Adrenal gland (tissue), 12 donors: ENCODE results near the gene SOX14. TPM values are rescaled to one million over a fixed set of nuclear protein-coding genes. Genes with fewer than 3 reads are reported as not detected.

Experiments
- DNase-seq, 7 donors: peaks; one replicate each; pipeline ENCODE4 v3.0.0-alpha.2; 2019 to 2020
- H3K27ac ChIP-seq, 5 donors: fragments of 200-600 bp; sonication (generic) in 4 of 5; 1 replicate in 3 of 5; 2 replicates in 2 of 5; pipeline versions ENCODE4 v1.5.1 to v1.8.0; 2016 to 2020; ENCODE audit warnings: mild to moderate bottlenecking in 1 of 5
- H3K27me3 ChIP-seq: fragments of 200-600 bp; 2 replicates; pipeline ENCODE4 v1.8.0; 2021
- H3K36me3 ChIP-seq, 2 donors: fragments of 200-600 bp; replicated peaks in 1 of 2; 1 replicate in 1 of 2; 2 replicates in 1 of 2; pipeline versions ENCODE4 v1.5.1 to v1.8.0; 2018 to 2022
- H3K4me1 ChIP-seq, 2 donors: fragments of 200-600 bp; replicated peaks in 1 of 2; 1 replicate in 1 of 2; 2 replicates in 1 of 2; pipeline versions ENCODE4 v1.5.1 to v1.8.0; 2018 to 2021
- H3K4me3 ChIP-seq, 4 donors: fragments of 200-600 bp; sonication (generic) in 3 of 4; one replicate each; pipeline ENCODE4 v1.5.1; 2016 to 2018
- H3K9me3 ChIP-seq, 3 donors: fragments of 200-600 bp; sonication (generic) in 1 of 3; replicated peaks in 1 of 3; 1 replicate in 2 of 3; 2 replicates in 1 of 3; pipeline versions ENCODE4 v1.5.1 to v1.8.0; 2016 to 2021
- POLR2A ChIP-seq, 2 donors: fragments of 450-650 bp; IDR thresholded peaks; one replicate each; pipeline ENCODE4 v1.6.1; 2017; ENCODE audit warnings: antibody characterized with exemption in 2 of 2, mild to moderate bottlenecking in 2 of 2, moderate library complexity in 1 of 2
- WGBS, 4 donors: extraction: QIAGEN DNeasy Blood & Tissue Kit in 2 of 4; methylation state at CpG; one replicate each; pipeline versions ENCODE4 v1.1.5 to v1.1.7; 2013 to 2017; 5-methylcytosine and 5-hydroxymethylcytosine counted together
- intact Hi-C, 2 donors: fragments of 100-400 bp; cut with DNase I; formaldehyde crosslinking; loops; one replicate each; pipeline versions ENCODE4 v1.14.1 to v1.15.0; 2022 to 2023
- polyA plus RNA-seq, 3 donors: library from polyadenylated mRNA; stranded (reverse); fragments of 200-250 nt in 2 of 3; fragments of 350-450 nt in 1 of 3; fragmentation: Illumina TruSeq in 1 of 3; extraction: RNeasy Lipid Tissue Mini Kit (QIAGEN cat#74804) in 1 of 3; gene quantifications; one replicate each; pipeline ENCODE4 v1.2.3, GENCODE V29; 2013 to 2014
- total RNA-seq, 9 donors: library from RNA; depleted of rRNA in 4 of 9; stranded (reverse); fragments of >200 nt in 4 of 9; fragments of 120-200 nt in 1 of 9; fragmentation: NEBNext Ultra II Directional in 1 of 9; extraction: Animal tissue kit (Norgen Biotek cat#: 25700) in 1 of 9; gene quantifications; one replicate each; pipeline versions ENCODE4 v1.1.0 to v1.2.4, GENCODE V29; 2013 to 2023
- TF ChIP-seq, protein P1 (sequence below), 6 experiments: fragments of 450-650 bp in 4 of 6; fragments of 200-600 bp in 2 of 6; sonication (generic) in 1 of 6; IDR thresholded peaks; 1 replicate in 5 of 6; 2 replicates in 1 of 6; pipeline versions ENCODE4 v1.5.1 to v1.8.0; 2016 to 2021; ENCODE audit warnings: antibody characterized with exemption in 6 of 6, mild to moderate bottlenecking in 2 of 6, moderate library complexity in 1 of 6
- donor health status: healthy with polysubstance abuse.
- donor health status: Bipolar disorder and iron deficiency.
- donor health status: DM: yes; HTN: yes; CAD: no.
- donor health status: DM: no; HTN: no; CAD: no.
- donor health status: DM: no; HTN: no; CAD: no.
- donor health status: DM: yes; HTN: yes; CAD: no.

Gene SOX14
- total and polyA plus RNA-seq, 12 donors = not detected

DNA sequence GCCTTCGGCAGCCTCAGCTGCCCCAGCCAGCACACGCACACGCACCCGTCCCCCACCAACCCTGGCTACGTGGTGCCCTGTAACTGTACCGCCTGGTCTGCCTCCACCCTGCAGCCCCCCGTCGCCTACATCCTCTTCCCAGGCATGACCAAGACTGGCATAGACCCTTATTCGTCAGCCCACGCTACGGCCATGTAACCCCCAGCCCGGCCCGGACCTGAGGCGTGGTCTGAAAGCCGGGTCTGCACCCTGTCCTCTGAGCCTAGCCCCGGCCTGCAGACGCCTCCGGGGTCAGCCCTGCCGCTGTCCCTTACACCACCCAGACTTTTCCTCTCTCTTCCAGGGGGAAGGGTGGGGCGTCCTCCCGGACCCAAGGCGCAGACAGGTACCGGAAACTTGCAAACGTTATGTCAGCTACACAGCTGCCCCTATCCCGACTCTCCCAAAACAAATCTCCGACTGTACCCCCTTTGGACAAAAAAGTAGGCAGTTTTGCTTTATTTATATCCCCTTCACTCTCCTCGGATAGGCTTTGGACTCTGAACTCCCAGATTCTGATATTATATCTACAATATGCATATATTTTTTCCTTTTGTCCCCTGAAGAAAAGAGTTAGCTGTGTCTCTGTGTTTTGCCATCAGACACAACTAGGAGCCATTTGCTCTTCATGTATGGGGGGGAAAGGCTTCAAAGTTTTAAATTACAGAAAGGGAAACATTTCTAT, 1.4 kb downstream of the SOX14 start:
- Histone ChIP-seq H3K4me1 (peaks cover 0 to 13% of the 10 kb centered on the region in 2 donors), H3K27ac (no peak overlapping the region), H3K9me3 (no peaks in the 10 kb centered on the region), H3K36me3 (no peaks in the 10 kb centered on the region), H3K27me3 (peaks cover 79% of the 10 kb centered on the region), H3K4me3 (no peak overlapping the region)
- no peak for DNase-seq
- intact Hi-C loops = no loop called here
- 1 to 6% (median 3%) methylated on average over 9 to 27 of the region's 27 CpGs for WGBS, 4 donors
- TF ChIP-seq, protein P1, sequence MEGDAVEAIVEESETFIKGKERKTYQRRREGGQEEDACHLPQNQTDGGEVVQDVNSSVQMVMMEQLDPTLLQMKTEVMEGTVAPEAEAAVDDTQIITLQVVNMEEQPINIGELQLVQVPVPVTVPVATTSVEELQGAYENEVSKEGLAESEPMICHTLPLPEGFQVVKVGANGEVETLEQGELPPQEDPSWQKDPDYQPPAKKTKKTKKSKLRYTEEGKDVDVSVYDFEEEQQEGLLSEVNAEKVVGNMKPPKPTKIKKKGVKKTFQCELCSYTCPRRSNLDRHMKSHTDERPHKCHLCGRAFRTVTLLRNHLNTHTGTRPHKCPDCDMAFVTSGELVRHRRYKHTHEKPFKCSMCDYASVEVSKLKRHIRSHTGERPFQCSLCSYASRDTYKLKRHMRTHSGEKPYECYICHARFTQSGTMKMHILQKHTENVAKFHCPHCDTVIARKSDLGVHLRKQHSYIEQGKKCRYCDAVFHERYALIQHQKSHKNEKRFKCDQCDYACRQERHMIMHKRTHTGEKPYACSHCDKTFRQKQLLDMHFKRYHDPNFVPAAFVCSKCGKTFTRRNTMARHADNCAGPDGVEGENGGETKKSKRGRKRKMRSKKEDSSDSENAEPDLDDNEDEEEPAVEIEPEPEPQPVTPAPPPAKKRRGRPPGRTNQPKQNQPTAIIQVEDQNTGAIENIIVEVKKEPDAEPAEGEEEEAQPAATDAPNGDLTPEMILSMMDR (IDR thresholded peaks at IDR 0.05) = no peak
- TF ChIP-seq POLR2A (IDR thresholded peaks at IDR 0.05) = no peak

DNA sequence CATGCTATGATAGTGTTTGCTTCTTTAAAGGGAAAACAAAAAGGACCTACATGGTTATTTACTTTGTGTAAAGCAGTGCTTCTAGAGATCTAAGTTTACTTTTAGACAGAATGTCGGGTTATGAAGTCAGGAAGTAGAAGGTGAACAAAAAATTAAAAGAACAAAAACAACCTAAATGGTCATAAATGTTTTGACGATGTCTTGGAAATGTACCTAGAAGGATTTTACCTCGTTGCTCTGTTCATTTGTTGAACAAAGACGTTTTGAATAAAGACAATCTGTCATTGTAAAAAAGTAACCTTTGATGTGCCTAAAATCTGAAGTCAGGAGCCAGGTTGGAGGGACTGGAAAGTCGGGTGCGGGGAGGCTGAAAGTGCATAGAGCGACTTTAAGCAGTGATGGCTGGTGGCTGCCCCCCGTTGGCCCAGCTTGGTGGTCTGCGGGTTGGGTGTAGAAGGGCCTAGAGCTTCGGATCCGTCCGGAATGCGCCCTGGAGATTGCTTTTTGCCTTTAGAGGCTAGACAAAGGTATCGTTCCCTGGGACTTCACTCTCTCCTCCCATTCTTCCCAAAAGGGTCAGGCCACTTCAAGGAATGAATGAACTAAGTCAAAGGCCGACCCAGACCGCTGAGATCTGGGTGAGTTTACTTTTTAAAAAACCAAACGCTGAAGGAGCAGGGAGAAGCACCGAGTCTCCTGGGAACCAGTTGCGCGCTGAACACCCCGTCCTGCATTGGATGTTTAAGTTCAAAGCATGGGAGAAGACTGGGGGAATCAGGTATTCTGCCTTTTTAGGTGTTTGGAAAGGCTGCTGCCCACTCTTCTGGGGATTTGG, 2.1 kb downstream of the SOX14 start:
- TF ChIP-seq POLR2A (IDR thresholded peaks at IDR 0.05) = no peak
- TF ChIP-seq, protein P1 (IDR thresholded peaks at IDR 0.05) = no peak
- no peak for DNase-seq
- Histone ChIP-seq H3K4me1 (peaks cover 0 to 21% of the 10 kb centered on the region in 2 donors), H3K9me3 (no peaks in the 10 kb centered on the region), H3K4me3 (no peak overlapping the region), H3K27me3 (peaks cover 81% of the 10 kb centered on the region), H3K27ac (no peak overlapping the region), H3K36me3 (no peaks in the 10 kb centered on the region)
- intact Hi-C loops = no loop called here
- WGBS, 4 donors = 3 to 5% (median 3%) methylated on average over 21 of the region's 21 CpGs

DNA sequence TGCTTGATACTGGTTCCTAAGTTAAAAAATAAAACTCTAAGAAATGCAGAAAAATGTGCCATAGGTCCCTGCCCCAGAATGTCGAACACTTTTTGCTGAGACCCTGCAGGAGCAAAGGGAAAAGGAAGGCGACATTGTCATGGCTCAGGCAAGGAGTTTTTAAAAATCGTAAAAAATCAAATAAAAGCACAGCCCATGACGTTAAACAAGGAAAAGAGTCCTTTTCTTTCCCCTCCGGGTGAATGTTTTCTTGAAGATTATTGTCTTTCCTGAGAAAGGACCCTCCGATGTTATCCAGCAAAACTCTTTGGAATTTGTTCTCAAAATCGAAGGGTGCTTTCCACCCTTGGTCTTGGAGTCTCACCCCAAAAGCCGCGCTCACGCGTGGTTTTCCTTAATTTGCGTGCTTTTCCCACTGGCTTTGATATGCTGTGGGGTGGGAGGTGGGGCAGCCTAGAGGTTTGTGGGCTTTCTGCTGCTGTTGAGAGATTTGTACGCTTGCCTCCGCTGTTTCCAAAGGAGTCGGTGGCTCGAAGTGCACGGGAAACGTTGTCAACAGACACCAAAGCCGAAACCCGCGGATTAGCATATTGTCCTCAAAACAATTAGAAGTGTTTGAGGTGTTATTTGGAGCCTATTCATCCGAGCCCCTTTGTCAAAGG, 2.9 kb downstream of the SOX14 start:
- 2 to 5% (median 3%) methylated on average over 22 of the region's 22 CpGs for WGBS, 4 donors
- intact Hi-C loops = no loop called here
- no peak for DNase-seq
- no peak overlapping the region for H3K27ac ChIP-seq
- H3K27me3 ChIP-seq = peaks cover 84% of the 10 kb centered on the region
- H3K4me3 ChIP-seq = no peak overlapping the region
- no peaks in the 10 kb centered on the region for H3K9me3 ChIP-seq
- H3K36me3 ChIP-seq = no peaks in the 10 kb centered on the region
- TF ChIP-seq POLR2A (IDR thresholded peaks at IDR 0.05) = no peak
- TF ChIP-seq, protein P1 (IDR thresholded peaks at IDR 0.05) = no peak
- peaks cover 5 to 28% of the 10 kb centered on the region in 2 donors for H3K4me1 ChIP-seq
